Activated B cell treated with CpG ODN at 0.5 μM for 24 hours (primary cell): ENCODE results near the gene TFB1M. TPM values are rescaled to one million over a fixed set of nuclear protein-coding genes. Genes with fewer than 3 reads are reported as not detected.

ENCODE experiments used
- ATAC-seq: fragments of 200-7000 bp; cut with Tn5 transposase; one replicate; pipeline ENCODE4 v1.10.0; 2021; ENCODE audit warnings: low read depth, mild to moderate bottlenecking, moderate library complexity
- CTCF ChIA-PET: fragments of 350-600 bp; sonication (Branson Sonifier 250); formaldehyde crosslinking; loops from one replicate; lab custom pipeline; 2021; ENCODE audit warnings: antibody characterized with exemption; lab: Charles Lee
- POLR2A ChIA-PET: fragments of 350-600 bp; sonication (Branson Sonifier 250); formaldehyde crosslinking; loops from one replicate; lab custom pipeline; 2021; ENCODE audit warnings: antibody characterized with exemption; lab: Charles Lee
- DNase-seq: peaks from one replicate; pipeline ENCODE4 v3.0.0; 2022
- H3K27ac Mint-ChIP-seq: one replicate; pipeline ENCODE4 v1.8.0; 2020; ENCODE audit warnings: mixed read lengths
- H3K27me3 Mint-ChIP-seq: one replicate; pipeline ENCODE4 v1.8.0; 2021; ENCODE audit warnings: mixed read lengths
- H3K36me3 Mint-ChIP-seq: one replicate; pipeline ENCODE4 v1.8.0; 2021; ENCODE audit warnings: low read depth, mixed read lengths
- H3K4me1 Mint-ChIP-seq: one replicate; pipeline ENCODE4 v1.8.0; 2021; ENCODE audit warnings: mixed read lengths
- H3K4me3 Mint-ChIP-seq: one replicate; pipeline ENCODE4 v1.8.0; 2020; ENCODE audit warnings: mild to moderate bottlenecking, mixed read lengths
- H3K9me3 Mint-ChIP-seq: one replicate; pipeline ENCODE4 v1.8.0; 2020; ENCODE audit warnings: mixed read lengths
- intact Hi-C: fragments of 100-400 bp; cut with micrococcal nuclease; formaldehyde crosslinking; loops from one replicate; pipeline ENCODE4 v1.15.1; 2024
- total RNA-seq: library from RNA; stranded (reverse); gene quantifications from 2 replicates; pipeline ENCODE4 v1.2.3, GENCODE V29; 2022
- TF ChIP-seq, protein P1 (sequence below): fragments of 200-600 bp; IDR thresholded peaks from one replicate; pipeline ENCODE4 v1.8.0; 2022; ENCODE audit warnings: antibody characterized with exemption, mild to moderate bottlenecking

TFB1M gene
- total RNA-seq, 1 donor from 2014 or later: 41.5 TPM

- H3K36me3 Mint-ChIP-seq: peaks cover 34% of the 10 kb centered on the region
- intact Hi-C loops: loop anchor here (1.0 kb wide), 5 partner anchors 67 to 573 kb away; no protein-coding TSS in a partner anchor
- no peak overlapping the region for H3K4me3 Mint-ChIP-seq
- H3K27me3 Mint-ChIP-seq: no peaks in the 10 kb centered on the region
- H3K27ac Mint-ChIP-seq: peak overlapping the region; percentile 25
- peaks cover 3% of the 10 kb centered on the region for H3K4me1 Mint-ChIP-seq
- DNase-seq (no peak), ATAC-seq (peak; percentile 49)
- no peaks in the 10 kb centered on the region for H3K9me3 Mint-ChIP-seq
- POLR2A ChIA-PET: interaction anchor here (1.0 to 2.5 kb wide), 3 partner anchors 67 to 70 kb away, joined by 4 to 14 read pairs (median 5); no protein-coding TSS in a partner anchor
- TF ChIP-seq, protein P1, sequence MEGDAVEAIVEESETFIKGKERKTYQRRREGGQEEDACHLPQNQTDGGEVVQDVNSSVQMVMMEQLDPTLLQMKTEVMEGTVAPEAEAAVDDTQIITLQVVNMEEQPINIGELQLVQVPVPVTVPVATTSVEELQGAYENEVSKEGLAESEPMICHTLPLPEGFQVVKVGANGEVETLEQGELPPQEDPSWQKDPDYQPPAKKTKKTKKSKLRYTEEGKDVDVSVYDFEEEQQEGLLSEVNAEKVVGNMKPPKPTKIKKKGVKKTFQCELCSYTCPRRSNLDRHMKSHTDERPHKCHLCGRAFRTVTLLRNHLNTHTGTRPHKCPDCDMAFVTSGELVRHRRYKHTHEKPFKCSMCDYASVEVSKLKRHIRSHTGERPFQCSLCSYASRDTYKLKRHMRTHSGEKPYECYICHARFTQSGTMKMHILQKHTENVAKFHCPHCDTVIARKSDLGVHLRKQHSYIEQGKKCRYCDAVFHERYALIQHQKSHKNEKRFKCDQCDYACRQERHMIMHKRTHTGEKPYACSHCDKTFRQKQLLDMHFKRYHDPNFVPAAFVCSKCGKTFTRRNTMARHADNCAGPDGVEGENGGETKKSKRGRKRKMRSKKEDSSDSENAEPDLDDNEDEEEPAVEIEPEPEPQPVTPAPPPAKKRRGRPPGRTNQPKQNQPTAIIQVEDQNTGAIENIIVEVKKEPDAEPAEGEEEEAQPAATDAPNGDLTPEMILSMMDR: no peak
- CTCF ChIA-PET: interaction anchor here (0.7 to 2.4 kb wide), 13 partner anchors 10 to 573 kb away, joined by 3 to 67 read pairs (median 6); no protein-coding TSS in a partner anchor
These were observed 66.0 kb downstream of the TFB1M start for GRCh38 chr6:155248008-155249001.

DNA sequence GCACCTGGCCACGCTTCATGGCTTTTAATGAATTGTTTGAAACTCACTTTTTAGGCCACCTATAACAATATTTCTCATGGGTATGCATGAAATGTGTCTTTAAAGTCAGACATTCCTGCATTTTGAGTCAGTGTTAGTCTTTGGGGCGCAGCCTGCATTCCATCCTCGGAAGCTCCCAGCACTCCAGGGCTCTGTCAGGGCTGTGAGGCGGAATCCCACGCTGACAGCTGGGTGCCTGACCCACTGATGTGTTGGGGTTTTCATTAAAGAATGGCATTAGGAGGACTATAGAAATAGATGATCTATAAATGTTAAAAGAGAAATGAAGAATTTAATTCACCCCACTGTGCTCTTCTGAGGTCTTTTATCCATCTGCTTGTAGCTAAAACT, 66.7 kb downstream of the TFB1M start:
- DNase-seq (no peak), ATAC-seq (no peak)
- H3K27me3 Mint-ChIP-seq: no peaks in the 10 kb centered on the region
- ChIA-PET CTCF (interaction anchor here (1.0 to 2.4 kb wide), 9 partner anchors 59 to 572 kb away, joined by 3 to 67 read pairs (median 6); no protein-coding TSS in a partner anchor), POLR2A (interaction anchor here (0.6 to 2.5 kb wide), 4 partner anchors 66 to 76 kb away, joined by 3 to 14 read pairs (median 4); no protein-coding TSS in a partner anchor)
- peaks cover 27% of the 10 kb centered on the region for H3K36me3 Mint-ChIP-seq
- no peak overlapping the region for H3K4me3 Mint-ChIP-seq
- TF ChIP-seq, protein P1: no peak
- peaks cover 3% of the 10 kb centered on the region for H3K4me1 Mint-ChIP-seq
- no peaks in the 10 kb centered on the region for H3K9me3 Mint-ChIP-seq
- intact Hi-C loops: loop anchor here (1.0 kb wide), 5 partner anchors 66 to 572 kb away; no protein-coding TSS in a partner anchor
- no peak overlapping the region for H3K27ac Mint-ChIP-seq

DNA sequence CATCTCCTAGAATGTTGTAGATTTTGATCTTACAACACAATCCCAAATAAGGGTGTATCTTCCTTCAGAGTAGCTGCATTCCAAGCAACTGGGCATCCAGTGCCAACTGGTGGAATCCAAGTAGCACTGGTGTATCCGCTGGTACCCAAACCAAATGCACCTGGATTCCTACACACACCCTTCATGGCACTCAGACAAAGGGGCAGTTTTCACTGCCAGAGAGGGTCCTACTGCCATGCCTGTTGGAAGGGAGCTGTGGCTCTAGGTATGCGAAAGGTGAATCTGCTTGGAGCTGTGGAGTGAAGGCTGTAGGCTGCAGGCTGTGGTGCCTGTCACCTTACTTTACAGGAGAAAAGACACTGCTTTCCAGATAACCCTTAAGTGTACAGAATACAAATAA, 67.5 kb downstream of the TFB1M start:
- ATAC-seq: no peak
- H3K27me3 Mint-ChIP-seq: no peaks in the 10 kb centered on the region
- TF ChIP-seq, protein P1: no peak
- no peak overlapping the region for H3K27ac Mint-ChIP-seq
- ChIA-PET CTCF (interaction anchor here (2.4 kb wide), 1 partner anchor 571 kb away, joined by 7 read pairs; no protein-coding TSS in a partner anchor), POLR2A (interaction anchor here (2.5 kb wide), 1 partner anchor 65 kb away, joined by 5 read pairs; no protein-coding TSS in a partner anchor)
- no peak overlapping the region for H3K4me3 Mint-ChIP-seq
- intact Hi-C loops: no loop called here
- H3K9me3 Mint-ChIP-seq: no peaks in the 10 kb centered on the region
- H3K4me1 Mint-ChIP-seq: peaks cover 3% of the 10 kb centered on the region
- H3K36me3 Mint-ChIP-seq: peaks cover 26% of the 10 kb centered on the region
- no peak for DNase-seq

DNA sequence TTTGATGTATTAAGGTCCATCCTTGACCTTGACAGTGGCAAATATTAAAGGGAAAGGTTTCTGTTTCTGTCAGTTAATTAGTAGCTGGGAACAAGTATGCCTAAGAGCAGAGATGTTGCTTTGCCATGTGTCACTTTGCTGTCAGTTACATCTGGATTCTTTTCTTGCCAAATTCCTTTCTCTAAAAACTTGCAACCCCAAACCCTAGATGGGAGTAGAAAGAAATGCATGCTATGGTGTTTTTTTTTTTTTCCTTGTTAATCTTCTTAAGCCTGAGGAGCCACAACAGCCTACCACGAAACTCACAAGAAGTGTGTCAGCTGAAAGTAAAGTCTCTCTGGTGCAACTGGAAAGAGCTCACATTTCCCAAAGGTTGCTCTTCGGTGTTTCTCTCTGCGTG, 68.5 kb downstream of the TFB1M start:
- H3K9me3 Mint-ChIP-seq: no peaks in the 10 kb centered on the region
- no peaks in the 10 kb centered on the region for H3K27me3 Mint-ChIP-seq
- no peak overlapping the region for H3K4me3 Mint-ChIP-seq
- ATAC-seq (no peak), DNase-seq (no peak)
- TF ChIP-seq, protein P1: no peak
- H3K36me3 Mint-ChIP-seq: peaks cover 23% of the 10 kb centered on the region
- H3K27ac Mint-ChIP-seq: no peak overlapping the region
- POLR2A ChIA-PET: interaction anchor here (0.6 kb wide), 1 partner anchor 82 kb away, joined by 5 read pairs; no protein-coding TSS in a partner anchor
- CTCF ChIA-PET: interaction anchor here (2.4 kb wide), 1 partner anchor 570 kb away, joined by 7 read pairs; no protein-coding TSS in a partner anchor
- peaks cover 3% of the 10 kb centered on the region for H3K4me1 Mint-ChIP-seq
- intact Hi-C loops: no loop called here
